Neural cell (in vitro differentiated cells): ENCODE data around the gene OXER1. TPM values are rescaled to one million over a fixed set of nuclear protein-coding genes. Genes with fewer than 3 reads are reported as not detected.

Experiments
- H2AFZ ChIP-seq: fragments of 200-600, 300-800 bp; sonication (generic), shearing (Covaris generic); 2 replicates; pipeline ENCODE4 v1.6.0; 2014; ENCODE audit warnings: low read depth, mild to moderate bottlenecking, antibody characterized with exemption, low read length, moderate library complexity
- H3F3A ChIP-seq: fragments of 200-600 bp; shearing (Covaris generic); 2 replicates; pipeline ENCODE4 v1.6.1; 2016; ENCODE audit warnings: mild to moderate bottlenecking, moderate library complexity, mixed read lengths, antibody characterized with exemption, low read length; ENCODE audit not compliant: insufficient read depth, poor library complexity, severe bottlenecking
- H3K27ac ChIP-seq: fragments of 200-600, 300-800 bp; sonication (generic), shearing (Covaris generic); 2 replicates; pipeline ENCODE4 v1.5.1; 2014; ENCODE audit warnings: mild to moderate bottlenecking, low read length, moderate library complexity
- H3K27me3 ChIP-seq: fragments of 300-800, 200-600 bp; sonication (generic), shearing (Covaris generic); 2 replicates; pipeline ENCODE4 v1.6.0; 2014; ENCODE audit warnings: mild to moderate bottlenecking, low read depth, low read length, moderate library complexity; ENCODE audit not compliant: insufficient read depth
- H3K36me3 ChIP-seq: fragments of 300-800, 200-600 bp; sonication (generic), shearing (Covaris generic); 2 replicates; pipeline ENCODE4 v1.5.1; 2014; ENCODE audit warnings: mild to moderate bottlenecking, antibody characterized with exemption, low read length, moderate library complexity; ENCODE audit not compliant: insufficient read depth
- H3K4me2 ChIP-seq: fragments of 300-800, 200-600 bp; sonication (generic), shearing (Covaris generic); 2 replicates; pipeline ENCODE4 v1.6.0; 2014; ENCODE audit warnings: mild to moderate bottlenecking, low read length
- H3K4me3 ChIP-seq: fragments of 300-800, 200-600 bp; sonication (generic), shearing (Covaris generic); 2 replicates; pipeline ENCODE4 v1.5.1; 2014; ENCODE audit warnings: mild to moderate bottlenecking, low read length, moderate library complexity
- H3K79me2 ChIP-seq: fragments of 200-600 bp; shearing (Covaris generic); replicated peaks from 2 replicates; pipeline ENCODE4 v1.6.0; 2014; ENCODE audit warnings: mild to moderate bottlenecking, low read length, moderate library complexity; ENCODE audit not compliant: insufficient read depth
- H3K9ac ChIP-seq: fragments of 300-800, 200-600 bp; sonication (generic), shearing (Covaris generic); 2 replicates; pipeline ENCODE4 v1.6.1; 2016; ENCODE audit warnings: mild to moderate bottlenecking, low read length, mixed read lengths
- H3K9me2 ChIP-seq: fragments of 200-600 bp; shearing (Covaris generic); 2 replicates; pipeline ENCODE4 v1.6.1; 2016; ENCODE audit warnings: mild to moderate bottlenecking, low read length, mixed read lengths; ENCODE audit not compliant: insufficient read depth
- H3K9me3 ChIP-seq: fragments of 200-600, 300-800 bp; sonication (generic), shearing (Covaris generic); 2 replicates; pipeline ENCODE4 v1.6.1; 2016; ENCODE audit warnings: mild to moderate bottlenecking, mixed run types, low read length, moderate library complexity, mixed read lengths
- H4K20me1 ChIP-seq: fragments of 200-600 bp; shearing (Covaris generic); 2 replicates; pipeline ENCODE4 v1.6.1; 2016; ENCODE audit warnings: mild to moderate bottlenecking, mixed run types; ENCODE audit not compliant: insufficient read depth
- EP300 ChIP-seq: fragments of 450-650 bp; conservative IDR thresholded peaks from 2 replicates; pipeline ENCODE4 v1.6.1; 2014; ENCODE audit warnings: antibody characterized with exemption, mild to moderate bottlenecking, moderate library complexity; ENCODE audit not compliant: poor library complexity, severe bottlenecking
- EZH2 ChIP-seq: fragments of 200-600, 300-800 bp; shearing (Covaris generic), sonication (generic); IDR thresholded peaks from 2 replicates; pipeline ENCODE4 v1.6.1; 2014; ENCODE audit warnings: antibody characterized with exemption, low read length, borderline replicate concordance, mild to moderate bottlenecking; ENCODE audit not compliant: insufficient read depth, poor library complexity, severe bottlenecking
- MXI1 ChIP-seq: fragments of 450-650 bp; conservative IDR thresholded peaks from 2 replicates; pipeline ENCODE4 v1.6.1; 2014; ENCODE audit warnings: antibody characterized with exemption, mild to moderate bottlenecking; ENCODE audit not compliant: poor library complexity, severe bottlenecking
- POLR2AphosphoS5 ChIP-seq: IDR thresholded peaks from 2 replicates; pipeline ENCODE4 v1.6.1; 2012
- RAD21 ChIP-seq: fragments of 450-650 bp; conservative IDR thresholded peaks from 2 replicates; pipeline ENCODE4 v1.6.1; 2014; ENCODE audit warnings: antibody characterized with exemption, mild to moderate bottlenecking, moderate library complexity
- REST ChIP-seq: IDR thresholded peaks from 2 replicates; pipeline ENCODE4 v1.6.1; 2012; ENCODE audit warnings: borderline replicate concordance
- SMC3 ChIP-seq: fragments of 450-650 bp; conservative IDR thresholded peaks from 2 replicates; pipeline ENCODE4 v1.6.1; 2014; ENCODE audit warnings: antibody characterized with exemption, mild to moderate bottlenecking, moderate library complexity; ENCODE audit not compliant: poor library complexity
- TAF1 ChIP-seq: IDR thresholded peaks from 2 replicates; pipeline ENCODE4 v1.6.1; 2012; ENCODE audit warnings: low read depth
- polyA plus RNA-seq: library from polyadenylated mRNA; depleted of rRNA; stranded (reverse); fragments of >200 nt; gene quantifications from 2 replicates; pipeline ENCODE4 v1.2.3, GENCODE V29; 2014
- TF ChIP-seq, protein P1 (sequence below): fragments of 450-650 bp; IDR thresholded peaks from 2 replicates; pipeline ENCODE4 v1.5.1; 2014; ENCODE audit warnings: antibody characterized with exemption, mild to moderate bottlenecking, moderate library complexity; ENCODE audit not compliant: poor library complexity, severe bottlenecking

OXER1 gene
- polyA plus RNA-seq, 1 donor from 2014 or later, result not detected

DNA sequence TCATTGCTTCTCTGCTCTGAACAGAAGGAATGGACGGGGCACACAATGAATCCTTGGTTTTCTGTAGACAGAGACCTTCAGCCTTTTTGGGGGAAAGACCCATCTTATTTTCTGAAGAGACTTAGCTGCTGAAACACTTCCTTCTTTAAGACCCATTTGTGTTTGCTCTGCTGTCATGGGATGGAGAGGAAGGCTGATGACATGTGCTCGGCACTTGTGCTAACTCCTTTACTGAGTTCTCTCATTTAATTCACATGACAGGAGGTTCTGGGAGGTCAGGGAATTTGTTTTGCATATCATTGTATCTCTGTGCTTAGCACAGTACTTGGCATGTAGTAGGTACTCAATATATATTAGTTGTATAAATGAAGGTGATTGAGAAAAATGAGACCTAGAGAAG lies 39.0 kb downstream of the OXER1 start:
- H3K79me2 ChIP-seq, result no peaks in the 10 kb centered on the region
- no peaks in the 10 kb centered on the region for H3K9me3 ChIP-seq
- H3K4me2 ChIP-seq, result no peak overlapping the region
- no peaks in the 10 kb centered on the region for H3F3A ChIP-seq
- H3K9me2 ChIP-seq, result no peaks in the 10 kb centered on the region
- no peak overlapping the region for H3K4me3 ChIP-seq
- no peaks in the 10 kb centered on the region for H3K36me3 ChIP-seq
- H4K20me1 ChIP-seq, result no peaks in the 10 kb centered on the region
- no peak overlapping the region for H3K27ac ChIP-seq
- H3K9ac ChIP-seq, result no peak overlapping the region
- TF ChIP-seq SMC3 (no peak), EZH2 (no peak), MXI1 (no peak), EP300 (no peak), TAF1 (no peak), RAD21 (no peak), POLR2AphosphoS5 (no peak), REST (no peak)
- TF ChIP-seq, protein P1, sequence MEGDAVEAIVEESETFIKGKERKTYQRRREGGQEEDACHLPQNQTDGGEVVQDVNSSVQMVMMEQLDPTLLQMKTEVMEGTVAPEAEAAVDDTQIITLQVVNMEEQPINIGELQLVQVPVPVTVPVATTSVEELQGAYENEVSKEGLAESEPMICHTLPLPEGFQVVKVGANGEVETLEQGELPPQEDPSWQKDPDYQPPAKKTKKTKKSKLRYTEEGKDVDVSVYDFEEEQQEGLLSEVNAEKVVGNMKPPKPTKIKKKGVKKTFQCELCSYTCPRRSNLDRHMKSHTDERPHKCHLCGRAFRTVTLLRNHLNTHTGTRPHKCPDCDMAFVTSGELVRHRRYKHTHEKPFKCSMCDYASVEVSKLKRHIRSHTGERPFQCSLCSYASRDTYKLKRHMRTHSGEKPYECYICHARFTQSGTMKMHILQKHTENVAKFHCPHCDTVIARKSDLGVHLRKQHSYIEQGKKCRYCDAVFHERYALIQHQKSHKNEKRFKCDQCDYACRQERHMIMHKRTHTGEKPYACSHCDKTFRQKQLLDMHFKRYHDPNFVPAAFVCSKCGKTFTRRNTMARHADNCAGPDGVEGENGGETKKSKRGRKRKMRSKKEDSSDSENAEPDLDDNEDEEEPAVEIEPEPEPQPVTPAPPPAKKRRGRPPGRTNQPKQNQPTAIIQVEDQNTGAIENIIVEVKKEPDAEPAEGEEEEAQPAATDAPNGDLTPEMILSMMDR, result no peak
- H3K27me3 ChIP-seq, result no peaks in the 10 kb centered on the region
- no peak overlapping the region for H2AFZ ChIP-seq

DNA sequence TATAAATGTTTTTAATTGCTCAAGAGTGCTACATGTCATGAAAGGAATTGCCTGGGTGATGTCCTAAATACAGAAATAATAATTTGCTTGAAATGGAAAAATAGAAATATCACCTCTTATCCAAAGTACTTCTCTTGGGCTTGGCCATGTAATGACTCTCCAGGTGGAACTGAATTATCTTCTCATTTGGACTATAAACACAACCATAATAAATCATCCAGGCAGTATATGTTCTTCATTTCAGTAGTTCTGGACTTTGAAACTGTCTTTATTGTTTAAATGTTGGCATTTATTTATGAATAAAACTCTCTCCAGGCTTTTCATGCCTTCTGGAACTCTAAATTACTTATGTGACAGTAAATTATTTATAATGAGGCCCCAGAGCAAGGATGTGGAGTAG lies 40.5 kb downstream of the OXER1 start:
- no peak overlapping the region for H3K4me2 ChIP-seq
- H3K9me2 ChIP-seq, result no peaks in the 10 kb centered on the region
- no peaks in the 10 kb centered on the region for H4K20me1 ChIP-seq
- no peaks in the 10 kb centered on the region for H3K79me2 ChIP-seq
- H3K9me3 ChIP-seq, result no peaks in the 10 kb centered on the region
- no peak overlapping the region for H3K27ac ChIP-seq
- H3K9ac ChIP-seq, result no peak overlapping the region
- no peaks in the 10 kb centered on the region for H3K27me3 ChIP-seq
- H3F3A ChIP-seq, result no peaks in the 10 kb centered on the region
- no peaks in the 10 kb centered on the region for H3K36me3 ChIP-seq
- TF ChIP-seq POLR2AphosphoS5, result no peak
- TF ChIP-seq EZH2, result no peak
- TF ChIP-seq SMC3, result no peak
- TF ChIP-seq EP300, result no peak
- TF ChIP-seq, protein P1, result no peak
- TF ChIP-seq REST, result no peak
- no peak for TF ChIP-seq MXI1
- no peak overlapping the region for H3K4me3 ChIP-seq
- H2AFZ ChIP-seq, result no peak overlapping the region
